Fibroblast of the aortic adventitia (primary cell): Measurements from ENCODE around the gene DNASE1L1. TPM values are rescaled to one million over a fixed set of nuclear protein-coding genes. Genes with fewer than 3 reads are reported as not detected.

Source experiments
- DNase-seq: peaks from one replicate; pipeline ENCODE4 v3.0.0-alpha.2; 2010; ENCODE audit warnings: low read depth
- H3K4me3 ChIP-seq: 2 replicates; pipeline ENCODE4 v1.5.1; 2011; ENCODE audit warnings: low read depth, mild to moderate bottlenecking, control low read depth, low read length, moderate library complexity
- total RNA-seq: library from RNA; depleted of rRNA; stranded (reverse); fragments of >200 nt; gene quantifications from 2 replicates; pipeline ENCODE4 v1.2.3, GENCODE V29; 2012; ENCODE audit warnings: low replicate concordance
- TF ChIP-seq, protein P1 (sequence below): IDR thresholded peaks from 2 replicates; pipeline ENCODE4 v1.5.1; 2011; ENCODE audit warnings: mild to moderate bottlenecking, low read length, control low read depth, inconsistent platforms; ENCODE audit not compliant: insufficient read depth

The DNASE1L1 gene
- total RNA-seq, 1 donor = 31.0 TPM

DNA sequence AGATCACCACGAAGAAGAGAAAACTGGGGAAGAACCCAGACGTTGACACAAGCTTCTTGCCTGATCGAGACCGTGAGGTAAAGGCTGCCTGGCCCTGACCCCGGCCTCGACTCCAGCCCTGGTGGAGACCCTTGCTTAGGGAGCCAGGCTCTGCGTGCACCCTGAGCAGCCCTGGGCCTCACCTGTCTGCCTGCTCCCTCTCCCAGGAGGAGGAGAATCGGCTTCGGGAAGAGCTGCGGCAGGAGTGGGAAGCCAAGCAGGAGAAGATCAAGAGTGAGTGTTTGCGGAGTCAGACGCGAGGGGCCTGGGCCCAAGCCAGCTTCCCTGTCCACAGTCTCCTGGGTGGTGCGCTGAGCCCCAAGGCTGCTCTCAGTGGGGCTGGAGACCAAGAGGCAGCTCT is 39.4 kb upstream of the DNASE1L1 start:
- TF ChIP-seq, protein P1, sequence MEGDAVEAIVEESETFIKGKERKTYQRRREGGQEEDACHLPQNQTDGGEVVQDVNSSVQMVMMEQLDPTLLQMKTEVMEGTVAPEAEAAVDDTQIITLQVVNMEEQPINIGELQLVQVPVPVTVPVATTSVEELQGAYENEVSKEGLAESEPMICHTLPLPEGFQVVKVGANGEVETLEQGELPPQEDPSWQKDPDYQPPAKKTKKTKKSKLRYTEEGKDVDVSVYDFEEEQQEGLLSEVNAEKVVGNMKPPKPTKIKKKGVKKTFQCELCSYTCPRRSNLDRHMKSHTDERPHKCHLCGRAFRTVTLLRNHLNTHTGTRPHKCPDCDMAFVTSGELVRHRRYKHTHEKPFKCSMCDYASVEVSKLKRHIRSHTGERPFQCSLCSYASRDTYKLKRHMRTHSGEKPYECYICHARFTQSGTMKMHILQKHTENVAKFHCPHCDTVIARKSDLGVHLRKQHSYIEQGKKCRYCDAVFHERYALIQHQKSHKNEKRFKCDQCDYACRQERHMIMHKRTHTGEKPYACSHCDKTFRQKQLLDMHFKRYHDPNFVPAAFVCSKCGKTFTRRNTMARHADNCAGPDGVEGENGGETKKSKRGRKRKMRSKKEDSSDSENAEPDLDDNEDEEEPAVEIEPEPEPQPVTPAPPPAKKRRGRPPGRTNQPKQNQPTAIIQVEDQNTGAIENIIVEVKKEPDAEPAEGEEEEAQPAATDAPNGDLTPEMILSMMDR = no peak
- no peak for DNase-seq
- no peak overlapping the region for H3K4me3 ChIP-seq

DNA sequence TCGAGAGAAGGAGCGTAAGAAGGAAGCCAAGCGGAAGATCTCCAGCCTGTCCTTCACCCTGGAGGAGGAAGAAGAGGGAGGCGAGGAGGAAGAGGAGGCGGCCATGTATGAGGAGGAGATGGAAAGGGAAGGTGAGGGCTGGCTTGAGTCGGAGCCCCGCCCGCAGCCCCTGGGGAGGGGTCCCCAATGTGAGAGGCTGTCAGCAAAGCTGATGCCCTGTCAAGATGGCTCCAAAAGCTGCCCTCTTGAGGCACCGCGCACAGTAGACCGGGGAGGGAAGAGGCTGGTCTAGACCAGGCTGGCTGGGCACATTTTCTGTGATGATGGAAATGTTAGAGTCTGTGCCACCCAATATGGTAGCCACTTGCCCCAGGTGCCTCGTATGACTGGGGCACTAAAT is 37.4 kb upstream of the DNASE1L1 start:
- no peak for DNase-seq
- no peak overlapping the region for H3K4me3 ChIP-seq
- TF ChIP-seq, protein P1 = no peak

DNA sequence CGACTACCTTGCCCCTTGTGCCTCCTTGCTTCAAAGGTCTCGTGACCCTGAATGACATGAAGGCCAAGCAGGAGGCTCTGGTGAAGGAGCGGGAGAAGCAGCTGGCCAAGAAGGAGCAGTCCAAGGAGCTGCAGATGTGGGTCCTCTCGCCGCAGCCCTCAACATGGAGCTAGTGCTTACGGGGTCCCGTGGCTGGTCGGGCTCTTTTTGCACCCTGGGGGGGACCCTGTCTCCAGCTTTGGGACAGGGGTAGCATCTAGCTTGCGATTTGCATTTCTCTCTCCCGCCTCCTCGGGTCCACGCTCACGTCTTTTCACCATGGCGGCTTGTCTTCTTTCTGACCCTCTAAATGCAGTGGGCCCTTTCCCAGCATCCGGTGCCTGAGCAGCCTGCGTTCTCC is 36.7 kb upstream of the DNASE1L1 start:
- TF ChIP-seq, protein P1 = no peak
- H3K4me3 ChIP-seq = peak overlapping the region; percentile 73
- no peak for DNase-seq

DNA sequence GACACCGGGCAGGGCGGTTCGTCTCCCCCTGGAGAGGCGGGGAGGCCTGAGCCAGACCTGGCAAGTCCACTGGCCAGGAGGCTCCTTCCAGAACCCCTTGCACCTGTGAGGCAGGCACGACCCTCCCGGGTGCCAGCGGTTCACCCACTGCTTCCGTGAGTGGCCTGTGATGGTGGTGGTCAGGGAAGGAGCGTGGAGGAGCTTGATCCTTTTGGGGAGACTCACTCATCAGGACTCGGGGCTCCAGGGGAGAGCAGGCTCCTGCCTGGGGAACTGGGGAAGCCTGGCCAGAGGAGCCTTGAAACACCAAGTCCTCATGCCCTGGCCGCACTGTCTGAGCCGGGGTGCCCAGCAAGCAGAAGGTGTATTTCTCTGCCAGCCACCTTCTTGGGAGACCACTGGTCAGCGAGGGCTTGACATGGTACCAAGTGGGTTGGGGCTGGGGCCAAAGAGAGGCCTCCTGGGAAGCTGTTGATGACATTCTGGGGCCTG is 35.7 kb upstream of the DNASE1L1 start:
- DNase-seq = no peak
- peak overlapping the region; percentile 73 for H3K4me3 ChIP-seq
- TF ChIP-seq, protein P1 = no peak

DNA sequence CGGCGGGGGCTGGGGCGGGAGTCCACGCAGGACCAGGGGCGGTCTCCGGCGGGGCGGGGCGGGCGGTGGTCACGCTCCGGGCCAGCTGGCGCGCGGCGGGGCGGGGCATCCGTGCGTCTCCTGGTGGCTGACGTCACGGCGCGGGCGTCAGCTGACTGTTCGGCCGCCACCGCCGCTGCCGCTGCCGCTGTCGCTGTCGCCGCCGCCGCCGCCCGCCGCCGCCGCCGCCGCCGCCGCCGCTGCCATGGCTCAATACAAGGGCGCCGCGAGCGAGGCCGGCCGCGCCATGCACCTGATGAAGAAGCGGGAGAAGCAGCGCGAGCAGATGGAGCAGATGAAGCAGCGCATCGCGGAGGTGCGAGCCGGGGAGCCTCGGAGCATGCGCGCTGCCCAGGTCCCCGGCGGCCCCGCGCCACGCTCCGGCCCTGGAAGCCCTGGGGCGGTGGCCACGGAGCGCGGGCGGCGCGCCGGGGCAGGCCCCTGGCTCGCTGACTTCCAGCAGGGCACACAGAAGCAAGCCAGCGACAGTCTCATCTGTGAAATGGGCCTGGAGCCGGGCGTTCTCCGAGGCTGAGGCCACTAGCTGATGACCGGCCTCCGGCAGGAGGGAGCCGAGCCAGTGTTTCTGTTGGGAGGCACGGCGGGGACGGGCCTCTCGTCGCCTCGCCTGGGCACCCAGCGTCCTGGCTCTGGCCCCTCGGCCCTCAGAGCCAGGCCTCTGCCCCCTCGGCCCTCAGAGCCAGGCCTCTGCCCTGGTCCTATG is 35.1 kb upstream of the DNASE1L1 start, which contains the start of gene FAM50A:
Gene FAM50A, plus strand, starts transcription at position 150 of the 763 bp plus-strand sequence. Its CDS starts 95 bp downstream, at position 245.
- H3K4me3 ChIP-seq = peak within 1 kb of the TSS; percentile 73
- TF ChIP-seq, protein P1 = no peak
- DNase-seq = peak; percentile 41

DNA sequence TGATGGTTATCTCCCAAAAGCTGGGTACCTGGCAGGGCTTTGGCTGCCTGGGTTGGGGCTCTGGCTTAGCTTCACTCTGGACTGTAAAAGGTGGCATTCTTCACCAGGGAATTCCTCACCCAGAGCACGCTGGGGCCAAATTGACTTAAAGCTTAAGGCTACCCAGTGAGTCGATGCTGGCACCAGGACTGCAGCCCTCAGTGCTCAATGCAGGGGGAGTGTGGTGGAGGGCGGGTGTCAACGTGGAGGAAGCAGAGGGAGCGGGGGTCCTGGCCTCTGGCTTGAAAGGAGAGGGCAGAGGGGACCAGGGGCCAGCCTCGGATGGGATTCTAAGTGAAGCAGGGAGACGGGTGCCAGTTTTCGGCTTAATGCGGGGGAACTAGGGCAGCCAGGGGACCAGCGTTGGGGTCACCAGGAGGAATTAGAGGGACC is 34.4 kb upstream of the DNASE1L1 start:
- DNase-seq = no peak
- peak overlapping the region; percentile 44 for H3K4me3 ChIP-seq
- TF ChIP-seq, protein P1 = no peak
